Measurements from ENCODE around the gene TNS1.
"Not testable (repeated sequence)": the region's sequence is repeated elsewhere in the genome, so short reads cannot be mapped to it uniquely, and the experiment has no call there.

TNS1 gene

GRCh38 chr2:217825469-217826235 is 177.1 kb downstream of the TNS1 start:
- DNase-seq, result no peak

DNA sequence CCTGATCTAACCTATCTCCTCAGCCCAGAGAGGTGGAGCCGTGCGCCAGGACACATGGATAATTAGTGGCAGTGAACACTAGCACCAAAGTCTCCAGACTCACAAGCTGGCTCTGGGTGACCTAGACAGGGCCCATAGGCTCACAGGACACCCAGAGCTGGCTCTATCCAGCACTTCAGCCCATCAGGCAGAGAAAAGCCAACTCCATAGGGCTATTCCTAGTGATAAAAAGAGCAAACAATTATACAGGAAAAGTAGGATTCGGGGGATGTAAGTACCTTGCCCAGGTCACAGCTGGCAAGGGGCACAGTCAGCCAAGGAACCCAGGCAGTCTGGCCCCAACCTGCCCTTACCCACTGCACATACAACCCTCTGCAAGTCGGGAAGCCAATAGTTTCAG is 178.6 kb downstream of the TNS1 start:
- no peak for DNase-seq

DNA sequence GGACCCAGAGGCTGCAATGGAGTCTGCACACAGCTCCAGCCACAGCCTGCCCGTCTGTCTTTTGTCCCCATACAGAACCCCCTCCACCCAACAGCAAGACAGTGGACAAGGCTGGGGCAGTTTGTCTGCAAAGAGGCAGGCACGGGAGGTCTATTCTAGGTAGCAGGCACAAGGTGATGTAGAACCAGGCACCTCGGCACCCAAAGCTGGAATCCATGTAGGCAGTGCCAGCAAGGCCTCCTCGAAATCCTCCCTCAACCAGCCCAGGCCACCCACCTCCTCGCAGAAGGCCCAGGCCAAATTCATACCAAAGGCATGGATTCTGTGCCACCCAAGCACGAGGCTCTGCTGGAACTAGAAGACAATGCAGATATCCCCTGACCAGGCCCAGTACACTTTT is 179.2 kb downstream of the TNS1 start:
- DNase-seq, result no peak

DNA sequence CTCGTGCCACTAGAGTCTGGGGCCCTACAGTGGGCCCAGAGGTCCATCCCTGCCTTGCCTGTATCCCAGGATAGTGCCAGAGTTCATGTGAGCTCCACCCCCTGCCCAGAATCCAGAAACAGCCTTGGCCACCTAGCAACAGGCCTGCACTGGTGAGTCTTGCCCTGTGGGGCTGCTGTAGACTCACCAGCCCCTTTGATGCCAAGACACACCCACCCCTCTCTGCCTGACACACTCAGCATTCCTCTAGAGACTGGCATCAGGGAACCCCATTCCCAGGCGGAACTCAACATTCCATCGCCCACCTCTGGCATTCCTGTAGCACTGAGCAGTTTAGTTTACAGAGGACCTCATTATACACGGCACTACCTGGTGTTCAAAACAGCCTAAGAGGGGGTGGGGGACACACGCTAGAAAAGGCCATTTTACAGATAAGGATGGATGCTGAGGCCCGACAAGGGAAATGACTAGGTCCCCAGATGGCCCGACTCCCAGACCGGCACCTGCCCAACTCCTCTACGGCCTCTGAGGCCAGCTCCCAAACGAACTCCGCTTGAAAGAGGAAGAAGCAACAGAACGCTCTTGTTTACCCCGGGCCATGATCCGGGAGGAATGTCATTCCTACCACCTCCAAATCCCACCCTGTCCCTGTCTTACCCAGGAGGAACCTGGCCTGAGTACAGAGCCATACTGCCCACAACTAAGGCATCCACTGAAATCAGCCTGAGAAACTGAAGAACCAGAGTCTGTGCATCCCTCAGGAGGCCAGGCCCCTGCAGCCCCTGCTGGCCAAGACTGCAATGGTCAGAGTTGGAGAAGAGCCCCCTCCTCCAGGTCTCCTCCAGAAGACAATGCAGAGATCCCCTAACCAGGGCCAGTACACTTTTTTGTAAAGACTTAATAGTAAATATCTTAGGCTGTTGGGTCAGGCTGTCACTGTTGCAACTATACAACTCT is 180.2 kb downstream of the TNS1 start:
- no peak for DNase-seq

DNA sequence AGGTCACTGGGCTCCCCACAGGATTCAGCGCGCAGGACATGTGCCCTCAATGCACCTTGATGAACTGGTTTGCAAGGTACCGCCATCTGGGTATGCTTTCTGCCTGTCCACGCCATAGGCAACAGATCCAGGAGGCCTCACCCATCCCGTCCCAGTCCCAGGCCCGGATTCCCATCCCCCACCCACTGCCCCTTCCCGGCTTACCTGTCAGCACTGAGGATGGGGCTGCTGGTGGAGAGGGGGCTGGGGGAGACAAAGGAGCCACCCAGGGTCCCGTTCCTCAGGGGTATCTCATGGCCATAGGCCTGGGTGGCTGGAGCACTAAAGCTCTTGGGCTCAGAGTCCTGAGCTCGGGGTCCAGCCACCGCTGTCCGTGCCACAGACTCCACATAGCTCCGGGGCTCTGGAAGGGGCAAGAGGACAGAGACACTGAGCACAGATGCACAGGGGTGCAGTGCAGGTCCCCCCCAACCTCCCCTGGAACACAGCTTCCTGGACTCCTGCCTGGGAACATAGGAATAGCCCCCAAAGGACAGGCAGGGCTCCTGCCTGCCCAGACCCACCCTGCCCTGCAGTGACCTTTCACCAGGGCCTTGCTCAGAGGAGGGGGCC is 181.2 kb downstream of the TNS1 start:
- DNase-seq, result no peak

GRCh38 chr2:217820904-217821303 is 181.9 kb downstream of the TNS1 start:
- no peak for DNase-seq

- DNase-seq, result no peak
Measured at GRCh38 chr2:217820091-217820819, 182.5 kb downstream of the TNS1 start.

DNA sequence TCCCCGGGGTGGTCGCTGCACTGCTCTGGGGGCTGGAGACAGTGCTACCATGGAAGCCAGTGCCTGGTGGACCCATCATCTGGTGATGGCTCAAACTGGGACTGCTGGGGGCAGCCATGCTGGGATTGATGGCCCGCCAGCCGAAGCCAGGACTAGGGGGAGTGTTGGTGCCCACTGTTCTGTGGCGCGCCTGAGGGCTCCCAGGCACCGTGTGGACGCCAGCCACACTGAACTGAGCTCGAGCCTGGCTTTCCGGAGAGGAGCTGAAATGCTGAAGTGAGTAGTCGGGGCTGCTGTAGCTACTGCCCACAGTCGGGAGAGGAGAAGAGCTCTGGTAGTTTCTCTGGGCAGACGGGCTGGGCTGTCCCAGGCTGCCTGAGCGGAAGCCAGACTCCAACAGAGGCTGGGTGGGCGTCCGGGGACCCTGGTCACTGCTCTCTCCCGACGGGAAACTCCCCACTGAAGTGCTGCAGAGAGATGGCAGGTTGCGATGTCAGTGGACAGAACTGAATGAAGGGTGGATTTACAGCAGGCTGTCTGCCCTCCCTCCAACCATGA is 184.4 kb downstream of the TNS1 start:
- no peak for DNase-seq

- DNase-seq, result no peak
Measured at GRCh38 chr2:217817466-217818292, 185.1 kb downstream of the TNS1 start.

- no peak for DNase-seq
Measured at GRCh38 chr2:217816396-217816869, 186.4 kb downstream of the TNS1 start.

- no peak for DNase-seq
Measured at GRCh38 chr2:217813828-217814227, 189.0 kb downstream of the TNS1 start.

GRCh38 chr2:217812170-217812569 is 190.6 kb downstream of the TNS1 start:
- no peak for DNase-seq

GRCh38 chr2:217810260-217810659 is 192.5 kb downstream of the TNS1 start:
- no peak for DNase-seq

DNA sequence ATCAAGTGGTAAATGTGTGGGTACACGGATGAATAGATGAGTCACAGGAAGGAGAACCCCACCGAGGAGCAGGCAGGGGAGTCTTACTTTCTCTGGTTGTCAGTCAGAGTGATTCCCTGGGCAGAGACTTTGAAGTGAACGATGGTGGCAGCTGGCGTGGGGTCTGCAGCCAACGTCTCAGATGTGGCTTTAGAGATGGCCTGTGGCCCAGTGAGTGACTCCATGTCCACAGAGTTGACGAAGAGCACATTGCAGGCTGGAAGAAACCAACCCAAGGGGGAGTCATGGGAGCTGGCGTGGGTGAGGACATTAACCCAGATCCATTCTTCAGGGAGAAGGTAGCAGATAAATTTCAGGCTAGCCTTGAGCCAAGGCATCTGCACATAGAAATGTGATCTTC is 193.1 kb downstream of the TNS1 start:
- no peak for DNase-seq

GRCh38 chr2:217808967-217809366 is 193.8 kb downstream of the TNS1 start:
- not testable (repeated sequence) for DNase-seq

GRCh38 chr2:217808326-217808725 is 194.5 kb downstream of the TNS1 start:
- no peak for DNase-seq

GRCh38 chr2:217807753-217808152 is 195.0 kb downstream of the TNS1 start:
- no peak for DNase-seq

DNA sequence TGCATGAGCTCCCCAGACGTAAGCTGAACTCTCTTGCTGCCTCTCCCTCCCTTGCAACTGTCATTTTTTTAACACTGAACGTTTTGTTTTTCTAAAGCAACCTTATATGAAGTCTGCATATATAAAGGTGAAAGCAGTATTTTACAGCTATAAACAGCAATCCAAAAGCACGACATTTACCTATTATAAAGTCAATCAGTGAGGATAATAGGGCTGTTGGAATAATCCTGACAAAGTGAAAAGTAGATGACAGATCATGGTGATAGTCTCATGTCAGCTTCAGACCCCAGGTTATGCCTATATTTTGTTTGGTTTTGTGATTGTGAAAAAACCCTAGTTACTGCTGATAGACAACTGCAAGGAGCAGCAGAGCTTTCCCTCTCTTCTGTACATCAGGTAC is 195.8 kb downstream of the TNS1 start:
- no peak for DNase-seq

- DNase-seq, result no peak
Measured at GRCh38 chr2:217806482-217806765, 196.4 kb downstream of the TNS1 start.

DNA sequence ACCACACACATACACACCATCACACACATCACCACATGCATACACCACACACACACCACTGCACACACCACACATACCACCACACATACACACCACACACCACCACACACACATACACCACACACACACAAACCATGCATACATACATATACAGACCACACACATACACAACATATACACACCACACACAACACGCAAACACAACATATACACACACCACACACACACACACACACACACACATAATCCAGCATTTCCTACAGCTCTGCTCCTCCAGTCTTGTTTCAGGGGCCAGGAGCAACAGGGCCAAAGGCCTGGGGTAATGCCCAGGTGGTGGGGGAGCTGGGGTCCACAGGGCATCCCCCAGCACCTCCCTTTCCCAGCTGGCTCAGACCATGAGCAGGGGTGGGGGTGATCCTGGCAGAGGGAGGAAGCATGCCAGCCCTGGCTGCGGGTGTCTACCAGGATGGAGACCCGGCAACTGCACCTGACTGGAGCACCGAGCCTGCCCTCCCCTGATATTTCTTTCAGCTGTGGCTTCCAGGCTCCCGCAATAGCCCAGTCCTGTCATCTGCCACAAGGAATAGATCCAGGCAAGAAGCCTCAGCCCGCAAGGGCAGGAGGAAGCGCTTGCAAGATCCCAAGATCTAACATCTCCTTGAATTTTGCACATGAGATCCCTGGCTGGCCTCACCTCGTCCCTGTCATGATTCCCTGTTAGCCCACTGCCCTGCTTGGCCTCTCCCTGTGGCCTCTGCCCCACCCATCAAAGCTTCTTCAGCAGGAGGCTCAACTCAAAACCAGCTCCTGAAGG is 196.9 kb downstream of the TNS1 start:
- no peak for DNase-seq
